H1 (cell line): Measurements from ENCODE around the gene NANOS2. TPM values are rescaled to one million over a fixed set of nuclear protein-coding genes. Genes with fewer than 3 reads are reported as not detected.

ENCODE experiments used
- CTCF ChIA-PET: fragments of 300-600 bp; sonication (Branson Sonifier 250); formaldehyde crosslinking; loops from one replicate; lab custom pipeline; 2021; ENCODE audit not compliant: partially characterized antibody; lab: Charles Lee
- POLR2A ChIA-PET: fragments of 300-600 bp; sonication (Branson Sonifier 250); formaldehyde crosslinking; loops from one replicate; lab custom pipeline; 2021; ENCODE audit warnings: inconsistent platforms; ENCODE audit not compliant: partially characterized antibody; lab: Charles Lee
- DNase-seq, 2 experiments: peaks; one replicate each; pipeline versions ENCODE4 v3.0.0 to v3.0.0-alpha.2; 2010 to 2022; ENCODE audit warnings: low spot score in 2 of 2, low read depth in 1 of 2, mixed read lengths in 1 of 2
- FAIRE-seq: peaks from 2 replicates; lab custom pipeline; 2011; peaks lifted over from hg19 to GRCh38; lab: Jason Lieb, UNC
- H2AFZ ChIP-seq: 2 replicates; pipeline ENCODE4 v1.8.1; 2012; ENCODE audit warnings: low read length, inconsistent platforms
- H2AK5ac ChIP-seq: 2 replicates; pipeline ENCODE4 v1.6.1; 2013; ENCODE audit warnings: low read depth, low read length
- H2BK120ac ChIP-seq: replicated peaks from 2 replicates; pipeline ENCODE3; 2013; ENCODE audit warnings: low read depth, low read length, inconsistent platforms
- H2BK12ac ChIP-seq: 2 replicates; pipeline ENCODE4 v1.6.1; 2013; ENCODE audit warnings: low read depth, low read length
- H2BK15ac ChIP-seq: 2 replicates; pipeline ENCODE4 v1.6.1; 2013; ENCODE audit warnings: low read length
- H2BK20ac ChIP-seq: 2 replicates; pipeline ENCODE4 v1.6.1; 2013; ENCODE audit warnings: low read length
- H2BK5ac ChIP-seq: 2 replicates; pipeline ENCODE4 v1.6.1; 2013; ENCODE audit warnings: low read depth, low read length
- H3K14ac ChIP-seq: 2 replicates; pipeline ENCODE4 v1.6.1; 2013; ENCODE audit warnings: inconsistent platforms; ENCODE audit not compliant: insufficient read length
- H3K18ac ChIP-seq: 2 replicates; pipeline ENCODE4 v1.6.1; 2013; ENCODE audit warnings: low read length; ENCODE audit errors: extremely low read depth
- H3K23ac ChIP-seq: 2 replicates; pipeline ENCODE4 v1.6.1; 2013; ENCODE audit warnings: inconsistent platforms; ENCODE audit not compliant: insufficient read length
- H3K23me2 ChIP-seq: 2 replicates; pipeline ENCODE4 v1.6.1; 2013; ENCODE audit warnings: low read depth, low read length
- H3K27ac ChIP-seq: 2 replicates; pipeline ENCODE4 v1.6.1; 2011; ENCODE audit warnings: low read depth, low read length, inconsistent platforms
- H3K27me3 ChIP-seq, 4 experiments: replicated peaks in 1 of 4; 1 replicate in 1 of 4; 2 replicates in 3 of 4; pipeline versions ENCODE4 v1.6.1 to v1.8.1; 2011 to 2013; ENCODE audit warnings: low read length in 3 of 4, mild to moderate bottlenecking in 3 of 4, inconsistent platforms in 2 of 4, mixed read lengths in 2 of 4, moderate library complexity in 1 of 4; ENCODE audit not compliant: control insufficient read depth in 3 of 4, insufficient read depth in 3 of 4; ENCODE audit errors: extremely low read depth in 1 of 4
- H3K36me3 ChIP-seq, 4 experiments: 2 replicates each; pipeline versions ENCODE4 v1.6.1 to v1.8.1; 2011 to 2013; ENCODE audit warnings: mild to moderate bottlenecking in 4 of 4, low read length in 3 of 4, moderate library complexity in 2 of 4, control low read depth in 1 of 4, inconsistent platforms in 1 of 4; ENCODE audit not compliant: insufficient read depth in 4 of 4, control insufficient read depth in 2 of 4
- H3K4ac ChIP-seq: replicated peaks from 2 replicates; pipeline ENCODE3; 2013; ENCODE audit warnings: low read length, low read depth, mixed read lengths, inconsistent platforms; ENCODE audit not compliant: insufficient read length
- H3K4me1 ChIP-seq, 4 experiments: replicated peaks in 1 of 4; 1 replicate in 1 of 4; 2 replicates in 3 of 4; pipeline versions ENCODE4 v1.6.1 to v1.8.1; 2011 to 2013; ENCODE audit warnings: low read length in 3 of 4, inconsistent platforms in 2 of 4, mixed read lengths in 1 of 4; ENCODE audit not compliant: insufficient read depth in 4 of 4, control insufficient read depth in 3 of 4
- H3K4me2 ChIP-seq, 2 experiments: 2 replicates each; pipeline versions ENCODE4 v1.6.1 to v1.8.1; 2011 to 2013; ENCODE audit warnings: low read depth in 2 of 2, low read length in 2 of 2, control low read depth in 1 of 2, inconsistent platforms in 1 of 2, mild to moderate bottlenecking in 1 of 2; ENCODE audit not compliant: insufficient read depth in 1 of 2
- H3K4me3 ChIP-seq, 4 experiments: fragments of 200-600, 300-600 bp in 1 of 4; sonication (generic), shearing (Covaris generic), sonication (Bioruptor Twin) in 1 of 4; 2 replicates each; pipeline versions ENCODE4 v1.5.1 to v1.8.1; 2011 to 2016; ENCODE audit warnings: low read length in 4 of 4, low read depth in 3 of 4, control low read depth in 2 of 4, inconsistent platforms in 2 of 4, mild to moderate bottlenecking in 2 of 4, mixed read lengths in 1 of 4, moderate library complexity in 1 of 4; ENCODE audit not compliant: insufficient read depth in 2 of 4; ENCODE audit errors: extremely low read depth in 1 of 4
- H3K56ac ChIP-seq: replicated peaks from 2 replicates; pipeline ENCODE3; 2013; ENCODE audit warnings: low read depth, mild to moderate bottlenecking, mixed read lengths, low read length, inconsistent platforms; ENCODE audit not compliant: insufficient read length
- H3K79me1 ChIP-seq: 2 replicates; pipeline ENCODE4 v1.6.1; 2013; ENCODE audit warnings: low read depth, low read length, control low read depth
- H3K79me2 ChIP-seq, 2 experiments: 2 replicates each; pipeline versions ENCODE4 v1.6.1 to v1.8.1; 2012 to 2013; ENCODE audit warnings: low read length in 2 of 2, mild to moderate bottlenecking in 2 of 2, inconsistent platforms in 1 of 2; ENCODE audit not compliant: insufficient read depth in 2 of 2, control insufficient read depth in 1 of 2
- H3K9ac ChIP-seq, 4 experiments: replicated peaks in 1 of 4; 1 replicate in 1 of 4; 2 replicates in 3 of 4; pipeline versions ENCODE4 v1.6.1 to v1.8.1; 2011 to 2013; ENCODE audit warnings: low read depth in 3 of 4, low read length in 3 of 4, control low read depth in 2 of 4, mild to moderate bottlenecking in 2 of 4, moderate library complexity in 2 of 4, inconsistent platforms in 1 of 4; ENCODE audit errors: extremely low read depth in 1 of 4
- H3K9me3 ChIP-seq, 2 experiments: 2 replicates each; pipeline versions ENCODE4 v1.6.1 to v1.8.1; 2012 to 2013; ENCODE audit warnings: mild to moderate bottlenecking in 2 of 2, moderate library complexity in 2 of 2, control low read depth in 1 of 2, inconsistent platforms in 1 of 2, low read depth in 1 of 2, low read length in 1 of 2, mixed read lengths in 1 of 2; ENCODE audit not compliant: insufficient read depth in 2 of 2
- H4K20me1 ChIP-seq, 2 experiments: replicated peaks in 1 of 2; 2 replicates each; pipeline versions ENCODE3 to v1.8.1; 2011 to 2013; ENCODE audit warnings: inconsistent platforms in 2 of 2, low read length in 2 of 2, mild to moderate bottlenecking in 1 of 2; ENCODE audit not compliant: insufficient read depth in 2 of 2, control insufficient read depth in 1 of 2
- H4K5ac ChIP-seq: 2 replicates; pipeline ENCODE4 v1.6.1; 2013; ENCODE audit warnings: low read length, low read depth, mixed read lengths, inconsistent platforms; ENCODE audit not compliant: insufficient read length
- H4K8ac ChIP-seq: 2 replicates; pipeline ENCODE4 v1.8.0; 2013; ENCODE audit warnings: mild to moderate bottlenecking, moderate library complexity, low read length, inconsistent platforms; ENCODE audit not compliant: insufficient read depth; ENCODE audit errors: extremely low read depth
- H4K91ac ChIP-seq: replicated peaks from 2 replicates; pipeline ENCODE3; 2013; ENCODE audit warnings: low read length, mixed read lengths, inconsistent platforms; ENCODE audit not compliant: insufficient read length
- ASH2L ChIP-seq: fragments of 200-600, 300-600 bp; sonication (generic); IDR thresholded peaks from one replicate; pipeline ENCODE4 v1.7.1; 2017; ENCODE audit warnings: low read length
- EZH2 ChIP-seq: fragments of 200-600 bp; sonication (generic); IDR thresholded peaks from 2 replicates; pipeline ENCODE4 v1.7.1; 2012; ENCODE audit warnings: low read depth, mild to moderate bottlenecking, moderate library complexity, low read length, inconsistent platforms; ENCODE audit not compliant: severe bottlenecking
- JUND ChIP-seq: IDR thresholded peaks from 2 replicates; pipeline ENCODE4 v1.6.1; 2011; ENCODE audit warnings: mild to moderate bottlenecking, improper control_type of control experiment, low read length
- POLR2AphosphoS5 ChIP-seq: IDR thresholded peaks from 2 replicates; pipeline ENCODE4 v1.6.1; 2011; ENCODE audit warnings: low read depth, low read length
- WGBS, 2 experiments: shearing (Covaris generic) in 1 of 2; methylation state at CpG; one replicate each; pipeline versions ENCODE4 v1.1.6 to v1.1.7; 2013 to 2015; ENCODE audit warnings: low lambda C conversion rate in 2 of 2, mixed read lengths in 2 of 2, inconsistent platforms in 1 of 2, low coverage in 1 of 2, missing lambda C conversion rate in 1 of 2; ENCODE audit not compliant: insufficient replicate concordance in 2 of 2, insufficient coverage in 1 of 2, insufficient read length in 1 of 2; ENCODE audit errors: extremely low coverage in 1 of 2, missing lambda C conversion rate in 1 of 2; 5-methylcytosine and 5-hydroxymethylcytosine counted together
- polyA plus RNA-seq, 7 experiments: library from polyadenylated mRNA; depleted of rRNA in 3 of 7; stranded (reverse) in 5 of 7; unstranded in 2 of 7; fragments of >200 nt in 5 of 7; fragments of 200-250 nt in 2 of 7; gene quantifications; 1 replicate in 5 of 7; 2 replicates in 1 of 7; 4 replicates in 1 of 7; pipeline versions ENCODE4 v1.2.1 to v1.2.3, GENCODE V29; 2011 to 2013; ENCODE audit warnings: missing spikeins in 2 of 7, mixed read lengths in 2 of 7
- total RNA-seq: library from RNA; stranded (reverse); fragmentation: NEBNext Ultra II Directional; extraction: Animal tissue kit (Norgen Biotek cat#: 25700); gene quantifications from 2 replicates; pipeline ENCODE4 v1.2.1, GENCODE V29; 2021
- TF ChIP-seq, protein P1 (sequence below): IDR thresholded peaks from 2 replicates; pipeline ENCODE4 v1.6.1; 2011; ENCODE audit warnings: low read depth, mild to moderate bottlenecking, low read length; ENCODE audit not compliant: insufficient read depth
- TF ChIP-seq, protein P2 (sequence below): IDR thresholded peaks from 2 replicates; pipeline ENCODE4 v1.6.1; 2012; ENCODE audit warnings: low read length, inconsistent platforms

The NANOS2 gene
- total and polyA plus RNA-seq, 2 of the 8 experiments (the other 6 are each of a cell fraction or from before 2014, with no cell fraction given): 0.20 TPM; not detected in 1

DNA sequence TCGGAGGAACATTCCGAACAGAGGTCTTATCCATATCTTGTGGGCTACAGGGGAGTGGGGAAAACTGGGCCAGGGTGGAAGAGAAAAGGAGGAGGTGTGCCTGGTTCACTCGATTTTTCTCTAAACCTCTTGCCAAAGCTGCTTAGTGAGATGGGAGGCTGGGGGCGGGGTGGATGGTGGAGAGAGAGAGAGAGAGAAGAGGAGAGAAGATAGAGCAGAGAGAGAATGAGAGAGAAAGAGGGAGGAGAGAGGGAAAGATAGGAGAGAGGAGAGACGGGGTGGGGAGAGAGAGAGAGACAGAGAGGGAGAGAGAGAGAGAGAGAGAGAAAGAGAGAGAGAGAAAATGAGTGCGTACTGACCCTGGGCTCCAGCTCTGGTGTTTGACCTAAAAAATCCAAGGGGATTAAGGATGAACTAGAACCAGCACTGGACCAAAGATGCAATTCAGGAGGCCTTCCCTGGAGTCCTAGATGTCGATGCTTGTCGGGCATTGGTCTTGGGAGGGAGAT, 45.0 kb upstream of the NANOS2 start:
- FAIRE-seq: no peak
- TF ChIP-seq, protein P1, sequence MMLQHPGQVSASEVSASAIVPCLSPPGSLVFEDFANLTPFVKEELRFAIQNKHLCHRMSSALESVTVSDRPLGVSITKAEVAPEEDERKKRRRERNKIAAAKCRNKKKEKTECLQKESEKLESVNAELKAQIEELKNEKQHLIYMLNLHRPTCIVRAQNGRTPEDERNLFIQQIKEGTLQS: no peak
- TF ChIP-seq POLR2AphosphoS5 (no peak), JUND (no peak), EZH2 (no peak), ASH2L (no peak)
- TF ChIP-seq, protein P2, sequence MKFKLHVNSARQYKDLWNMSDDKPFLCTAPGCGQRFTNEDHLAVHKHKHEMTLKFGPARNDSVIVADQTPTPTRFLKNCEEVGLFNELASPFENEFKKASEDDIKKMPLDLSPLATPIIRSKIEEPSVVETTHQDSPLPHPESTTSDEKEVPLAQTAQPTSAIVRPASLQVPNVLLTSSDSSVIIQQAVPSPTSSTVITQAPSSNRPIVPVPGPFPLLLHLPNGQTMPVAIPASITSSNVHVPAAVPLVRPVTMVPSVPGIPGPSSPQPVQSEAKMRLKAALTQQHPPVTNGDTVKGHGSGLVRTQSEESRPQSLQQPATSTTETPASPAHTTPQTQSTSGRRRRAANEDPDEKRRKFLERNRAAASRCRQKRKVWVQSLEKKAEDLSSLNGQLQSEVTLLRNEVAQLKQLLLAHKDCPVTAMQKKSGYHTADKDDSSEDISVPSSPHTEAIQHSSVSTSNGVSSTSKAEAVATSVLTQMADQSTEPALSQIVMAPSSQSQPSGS: no peak

More for the DNA sequence above, 45.0 kb upstream of the NANOS2 start:
- Histone ChIP-seq H2AFZ (no peak overlapping the region), H3K36me3 (peaks cover 0 to 10% (median 3%) of the 10 kb centered on the region in 4 experiments; a peak in 3 of 8 replicates), H2BK15ac (no peak overlapping the region), H4K91ac (no peak overlapping the region), H3K27ac (no peak overlapping the region), H2AK5ac (no peak overlapping the region), H3K23ac (no peak overlapping the region), H3K79me2 (no peaks in the 10 kb centered on the region), H3K9me3 (no peaks in the 10 kb centered on the region), H3K4me2 (no peak overlapping the region), H2BK12ac (no peak overlapping the region), H3K4ac (no peak overlapping the region), H3K27me3 (peaks cover 0 to 2% (median 0%) of the 10 kb centered on the region in 4 experiments; a peak in 1 of 7 replicates), H2BK5ac (no peak overlapping the region), H3K14ac (no peak overlapping the region), H4K5ac (no peak overlapping the region), H3K4me1 (peaks cover 0 to 11% (median 2%) of the 10 kb centered on the region in 4 experiments; a peak in 5 of 7 replicates), H2BK20ac (no peak overlapping the region), H3K79me1 (no peaks in the 10 kb centered on the region), H4K8ac (no peak overlapping the region), H3K56ac (no peak overlapping the region), H4K20me1 (peaks cover 2 to 4% of the 10 kb centered on the region in 2 experiments), H3K9ac (no peak overlapping the region), H3K4me3 (no peak overlapping the region), H3K18ac (no peak overlapping the region), H2BK120ac (no peak overlapping the region), H3K23me2 (peaks cover 6% of the 10 kb centered on the region; the same call in 1 of the 2 replicates)
- CTCF ChIA-PET: interaction anchor here (0.6 to 1.6 kb wide), 7 partner anchors 26 to 931 kb away, joined by 3 to 6 read pairs (median 4); no protein-coding TSS in a partner anchor
- 77 to 83% methylated on average over 1 to 7 of the region's 8 CpGs for WGBS, 2 experiments
- POLR2A ChIA-PET: interaction anchor here (1.0 to 2.4 kb wide), 5 partner anchors 9 to 39 kb away, joined by 3 to 8 read pairs (median 3); partner anchors contain the start of gene NOVA2
- no peak for DNase-seq
